Smooth muscle cell (in vitro differentiated cells): ENCODE data around the gene CDH6. TPM values are rescaled to one million over a fixed set of nuclear protein-coding genes. Genes with fewer than 3 reads are reported as not detected.

Experiments used
- DNase-seq: peaks from one replicate; lab custom pipeline; 2025; ENCODE audit not compliant: unreplicated experiment; lab: John Stamatoyannopoulos, UW
- H2AFZ ChIP-seq: fragments of 200-600 bp; sonication (generic); 2 replicates; pipeline ENCODE4 v1.6.0; 2016; ENCODE audit warnings: antibody characterized with exemption, low read depth, mild to moderate bottlenecking
- H3F3A ChIP-seq: fragments of 200-600 bp; sonication (generic); 2 replicates; pipeline ENCODE4 v1.6.0; 2017; ENCODE audit warnings: antibody characterized with exemption, low read depth
- H3K27ac ChIP-seq: fragments of 200-600 bp; sonication (generic); 2 replicates; pipeline ENCODE4 v1.5.1; 2016; ENCODE audit warnings: low read depth, mild to moderate bottlenecking
- H3K27me3 ChIP-seq: fragments of 200-600 bp; sonication (generic); 2 replicates; pipeline ENCODE4 v1.6.1; 2016; ENCODE audit warnings: low read depth, mild to moderate bottlenecking
- H3K36me3 ChIP-seq: fragments of 200-600 bp; sonication (generic); 2 replicates; pipeline ENCODE4 v1.5.1; 2016; ENCODE audit warnings: low read depth
- H3K4me1 ChIP-seq: fragments of 200-600 bp; sonication (generic); 2 replicates; pipeline ENCODE4 v1.5.1; 2016; ENCODE audit warnings: low read depth
- H3K4me2 ChIP-seq: fragments of 200-600 bp; sonication (generic); 2 replicates; pipeline ENCODE4 v1.6.0; 2016; ENCODE audit warnings: mild to moderate bottlenecking
- H3K4me3 ChIP-seq: fragments of 200-600 bp; sonication (generic); 2 replicates; pipeline ENCODE4 v1.5.1; 2016; ENCODE audit warnings: mild to moderate bottlenecking
- H3K79me2 ChIP-seq: fragments of 200-600 bp; sonication (generic); 2 replicates; pipeline ENCODE4 v1.6.0; 2016; ENCODE audit warnings: low read depth, mild to moderate bottlenecking
- H3K9ac ChIP-seq: fragments of 200-600 bp; sonication (generic); 2 replicates; pipeline ENCODE4 v1.6.0; 2016; ENCODE audit warnings: low read depth
- H3K9me3 ChIP-seq: fragments of 200-600 bp; sonication (generic); replicated peaks from 2 replicates; pipeline ENCODE4 v1.5.1; 2016; ENCODE audit warnings: low read depth
- H4K20me1 ChIP-seq: fragments of 200-600 bp; sonication (generic); 2 replicates; pipeline ENCODE4 v1.6.0; 2016; ENCODE audit warnings: low read depth
- WGBS: methylation state at CpG from one replicate; pipeline ENCODE4 v1.1.7; 2016; ENCODE audit warnings: low lambda C conversion rate; 5-methylcytosine and 5-hydroxymethylcytosine counted together
- polyA plus RNA-seq: library from polyadenylated mRNA; unstranded; fragments of >200 nt; fragmentation: Nextera tagmentation; extraction: Ambion mirVana; gene quantifications from 2 replicates; pipeline ENCODE4 v1.2.1, GENCODE V29; 2016
- total RNA-seq: library from RNA; depleted of rRNA; stranded (reverse); fragments of >200 nt; gene quantifications from 2 replicates; pipeline ENCODE4 v1.2.3, GENCODE V29; 2014
- TF ChIP-seq, protein P1 (sequence below): fragments of 200-600 bp; sonication (generic); IDR thresholded peaks from 2 replicates; pipeline ENCODE4 v1.5.1; 2017; ENCODE audit warnings: borderline replicate concordance, mild to moderate bottlenecking, antibody characterized with exemption; ENCODE audit not compliant: insufficient read depth, poor library complexity, severe bottlenecking

The CDH6 gene
- total and polyA plus RNA-seq, 2 experiments from 2014 or later, result 1.5 to 5.9 TPM

DNA sequence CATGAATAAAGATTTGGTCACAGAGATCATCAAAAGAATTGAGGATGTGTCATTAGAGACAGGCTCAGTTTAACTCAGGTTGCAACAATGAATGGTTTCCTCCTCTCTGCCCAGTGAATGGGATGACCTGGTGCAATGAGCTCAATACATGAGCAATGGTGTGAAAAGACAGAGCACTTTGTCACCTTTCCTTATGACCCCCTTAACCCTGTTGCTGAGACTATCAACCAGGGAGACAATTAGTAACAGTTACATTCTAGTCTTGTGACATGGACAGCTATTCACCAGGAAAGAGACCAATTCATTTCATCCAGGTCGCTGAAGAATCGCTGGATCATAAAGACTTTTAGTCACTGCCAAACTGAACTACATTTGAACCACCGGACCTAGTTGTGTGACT lies 19.9 kb upstream of the CDH6 start:
- no peaks in the 10 kb centered on the region for H4K20me1 ChIP-seq
- H3K27me3 ChIP-seq, result no peaks in the 10 kb centered on the region
- H3K4me2 ChIP-seq, result no peak overlapping the region
- 94% methylated on average over 3 of the region's 3 CpGs for WGBS
- H3K79me2 ChIP-seq, result no peaks in the 10 kb centered on the region
- no peaks in the 10 kb centered on the region for H3K4me1 ChIP-seq
- H3K4me3 ChIP-seq, result no peak overlapping the region
- no peak overlapping the region for H3K27ac ChIP-seq
- H3K9me3 ChIP-seq, result no peaks in the 10 kb centered on the region
- no peaks in the 10 kb centered on the region for H3F3A ChIP-seq
- no peaks in the 10 kb centered on the region for H3K36me3 ChIP-seq
- no peak overlapping the region for H2AFZ ChIP-seq
- H3K9ac ChIP-seq, result no peak overlapping the region
- TF ChIP-seq, protein P1, sequence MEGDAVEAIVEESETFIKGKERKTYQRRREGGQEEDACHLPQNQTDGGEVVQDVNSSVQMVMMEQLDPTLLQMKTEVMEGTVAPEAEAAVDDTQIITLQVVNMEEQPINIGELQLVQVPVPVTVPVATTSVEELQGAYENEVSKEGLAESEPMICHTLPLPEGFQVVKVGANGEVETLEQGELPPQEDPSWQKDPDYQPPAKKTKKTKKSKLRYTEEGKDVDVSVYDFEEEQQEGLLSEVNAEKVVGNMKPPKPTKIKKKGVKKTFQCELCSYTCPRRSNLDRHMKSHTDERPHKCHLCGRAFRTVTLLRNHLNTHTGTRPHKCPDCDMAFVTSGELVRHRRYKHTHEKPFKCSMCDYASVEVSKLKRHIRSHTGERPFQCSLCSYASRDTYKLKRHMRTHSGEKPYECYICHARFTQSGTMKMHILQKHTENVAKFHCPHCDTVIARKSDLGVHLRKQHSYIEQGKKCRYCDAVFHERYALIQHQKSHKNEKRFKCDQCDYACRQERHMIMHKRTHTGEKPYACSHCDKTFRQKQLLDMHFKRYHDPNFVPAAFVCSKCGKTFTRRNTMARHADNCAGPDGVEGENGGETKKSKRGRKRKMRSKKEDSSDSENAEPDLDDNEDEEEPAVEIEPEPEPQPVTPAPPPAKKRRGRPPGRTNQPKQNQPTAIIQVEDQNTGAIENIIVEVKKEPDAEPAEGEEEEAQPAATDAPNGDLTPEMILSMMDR, result no peak
- no peak for DNase-seq

DNA sequence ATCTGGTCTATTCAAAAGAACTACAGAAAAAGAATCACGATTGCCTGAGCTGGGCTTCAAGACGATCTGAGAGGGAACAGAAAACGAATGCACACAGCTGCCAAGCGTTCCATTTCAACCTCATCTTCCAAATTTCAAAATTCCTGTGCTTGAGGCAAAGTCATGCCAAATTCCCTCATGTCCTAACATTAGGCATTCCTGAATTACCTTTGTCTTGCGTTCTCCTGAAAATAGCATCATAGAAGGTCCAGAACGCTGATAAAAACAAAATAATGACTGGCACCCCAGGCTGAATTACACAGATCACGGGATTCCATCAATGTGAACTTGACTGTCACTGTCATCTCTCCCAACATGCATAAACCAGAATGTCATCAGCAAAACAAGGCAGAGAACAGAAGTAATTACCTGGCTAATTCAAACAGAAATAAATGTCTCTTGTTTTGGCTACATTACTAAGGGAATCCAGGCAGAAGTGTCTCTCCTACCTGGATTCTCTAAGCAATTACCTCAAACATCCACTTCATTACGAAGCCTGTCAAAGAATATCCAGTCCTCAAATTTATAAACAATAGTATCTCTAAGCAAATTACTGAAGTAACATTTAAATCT lies 12.0 kb upstream of the CDH6 start:
- WGBS, result 92% methylated on average over 8 of the region's 8 CpGs
- H3K36me3 ChIP-seq, result no peaks in the 10 kb centered on the region
- H2AFZ ChIP-seq, result no peak overlapping the region
- no peaks in the 10 kb centered on the region for H3K4me1 ChIP-seq
- peaks cover 8% of the 10 kb centered on the region for H3K27me3 ChIP-seq
- H3K4me2 ChIP-seq, result no peak overlapping the region
- no peak overlapping the region for H3K9ac ChIP-seq
- H3K79me2 ChIP-seq, result no peaks in the 10 kb centered on the region
- no peak for DNase-seq
- H3K4me3 ChIP-seq, result no peak overlapping the region
- H3K9me3 ChIP-seq, result no peaks in the 10 kb centered on the region
- H3F3A ChIP-seq, result no peaks in the 10 kb centered on the region
- TF ChIP-seq, protein P1, result no peak
- H4K20me1 ChIP-seq, result no peaks in the 10 kb centered on the region
- H3K27ac ChIP-seq, result no peak overlapping the region

- Histone ChIP-seq H3K9me3 (no peaks in the 10 kb centered on the region), H3K27me3 (peaks cover 8% of the 10 kb centered on the region), H3K27ac (no peak overlapping the region), H4K20me1 (no peaks in the 10 kb centered on the region), H3K79me2 (no peaks in the 10 kb centered on the region), H3K36me3 (no peaks in the 10 kb centered on the region), H3F3A (no peaks in the 10 kb centered on the region), H3K4me2 (no peak overlapping the region), H3K4me1 (no peaks in the 10 kb centered on the region), H2AFZ (no peak overlapping the region), H3K9ac (no peak overlapping the region), H3K4me3 (no peak overlapping the region)
- TF ChIP-seq, protein P1, result no peak
- 94% methylated on average over 6 of the region's 6 CpGs for WGBS
- DNase-seq, result no peak
Observed at GRCh38 chr5:31182136-31182535, 11.3 kb upstream of the CDH6 start.

DNA sequence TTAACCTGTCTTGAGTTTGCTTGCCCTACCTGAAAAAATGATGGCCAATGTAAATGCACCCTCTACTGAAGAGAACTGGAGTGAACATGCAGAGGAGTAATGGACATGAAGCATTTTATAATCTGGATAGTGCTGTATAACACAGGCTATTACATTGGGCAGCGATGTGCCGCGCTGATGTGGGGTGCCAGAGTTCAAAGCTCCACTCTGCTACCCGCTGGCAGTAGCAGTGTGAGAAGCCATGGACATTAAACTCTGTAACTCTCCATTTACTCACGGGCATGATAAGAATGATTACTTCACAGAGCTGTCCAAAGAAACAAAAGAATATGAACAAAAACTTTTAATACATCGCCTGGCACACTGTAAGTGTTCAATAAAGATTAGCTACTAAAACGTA lies 7.5 kb upstream of the CDH6 start:
- no peaks in the 10 kb centered on the region for H4K20me1 ChIP-seq
- no peak overlapping the region for H3K4me2 ChIP-seq
- H3K9me3 ChIP-seq, result no peaks in the 10 kb centered on the region
- no peaks in the 10 kb centered on the region for H3K79me2 ChIP-seq
- H3F3A ChIP-seq, result no peaks in the 10 kb centered on the region
- H3K4me3 ChIP-seq, result no peak overlapping the region
- H3K36me3 ChIP-seq, result no peaks in the 10 kb centered on the region
- DNase-seq, result no peak
- 80% methylated on average over 7 of the region's 7 CpGs for WGBS
- TF ChIP-seq, protein P1, result no peak
- no peak overlapping the region for H2AFZ ChIP-seq
- no peak overlapping the region for H3K27ac ChIP-seq
- H3K27me3 ChIP-seq, result peaks cover 8% of the 10 kb centered on the region
- H3K9ac ChIP-seq, result no peak overlapping the region
- H3K4me1 ChIP-seq, result no peaks in the 10 kb centered on the region
